Coronary artery (tissue), 2 donors: ENCODE results near the gene RAPGEF2.

Source experiments
- DNase-seq: peaks from one replicate; pipeline ENCODE4 v3.0.0-alpha.2; 2017; ENCODE audit warnings: low spot score
- H3K27ac ChIP-seq, 2 donors: fragments of 200-600 bp; sonication (generic); one replicate each; pipeline ENCODE4 v1.5.1; 2016 to 2019
- H3K4me3 ChIP-seq: fragments of 200-600 bp; sonication (generic); 2 replicates; pipeline ENCODE4 v1.5.1; 2016; ENCODE audit warnings: mild to moderate bottlenecking, moderate library complexity
- TF ChIP-seq, protein P1 (sequence below): fragments of 200-600 bp; sonication (generic); IDR thresholded peaks from one replicate; pipeline ENCODE4 v1.5.1; 2019; ENCODE audit warnings: antibody characterized with exemption

Gene RAPGEF2

GRCh38 chr4:159252491-159252890 is 149.6 kb downstream of the RAPGEF2 start:
- TF ChIP-seq, protein P1, sequence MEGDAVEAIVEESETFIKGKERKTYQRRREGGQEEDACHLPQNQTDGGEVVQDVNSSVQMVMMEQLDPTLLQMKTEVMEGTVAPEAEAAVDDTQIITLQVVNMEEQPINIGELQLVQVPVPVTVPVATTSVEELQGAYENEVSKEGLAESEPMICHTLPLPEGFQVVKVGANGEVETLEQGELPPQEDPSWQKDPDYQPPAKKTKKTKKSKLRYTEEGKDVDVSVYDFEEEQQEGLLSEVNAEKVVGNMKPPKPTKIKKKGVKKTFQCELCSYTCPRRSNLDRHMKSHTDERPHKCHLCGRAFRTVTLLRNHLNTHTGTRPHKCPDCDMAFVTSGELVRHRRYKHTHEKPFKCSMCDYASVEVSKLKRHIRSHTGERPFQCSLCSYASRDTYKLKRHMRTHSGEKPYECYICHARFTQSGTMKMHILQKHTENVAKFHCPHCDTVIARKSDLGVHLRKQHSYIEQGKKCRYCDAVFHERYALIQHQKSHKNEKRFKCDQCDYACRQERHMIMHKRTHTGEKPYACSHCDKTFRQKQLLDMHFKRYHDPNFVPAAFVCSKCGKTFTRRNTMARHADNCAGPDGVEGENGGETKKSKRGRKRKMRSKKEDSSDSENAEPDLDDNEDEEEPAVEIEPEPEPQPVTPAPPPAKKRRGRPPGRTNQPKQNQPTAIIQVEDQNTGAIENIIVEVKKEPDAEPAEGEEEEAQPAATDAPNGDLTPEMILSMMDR, result no peak
- DNase-seq, result no peak
- H3K4me3 ChIP-seq, result no peak overlapping the region
- H3K27ac ChIP-seq, result no peak overlapping the region

DNA sequence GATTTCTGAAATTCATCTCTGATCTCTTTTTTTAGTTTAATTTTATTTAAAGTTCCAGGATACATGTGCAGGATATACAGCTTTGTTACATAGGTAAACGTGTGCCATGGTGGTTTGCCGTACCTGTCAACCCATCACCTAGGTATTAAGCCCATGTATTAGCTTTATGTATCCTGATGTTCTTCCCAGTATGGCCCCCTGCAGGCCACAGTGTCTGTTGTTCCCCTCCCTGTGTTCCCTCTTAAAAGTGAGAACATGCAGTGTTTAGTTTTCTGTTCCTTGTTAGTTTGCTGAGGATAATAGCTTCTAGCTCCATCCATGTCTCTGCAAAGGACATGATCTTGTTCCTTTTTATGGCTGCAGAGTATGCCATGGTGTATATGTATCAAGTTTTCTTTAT is 153.2 kb downstream of the RAPGEF2 start:
- H3K4me3 ChIP-seq, result no peak overlapping the region
- no peak overlapping the region for H3K27ac ChIP-seq
- no peak for DNase-seq
- TF ChIP-seq, protein P1, result no peak

DNA sequence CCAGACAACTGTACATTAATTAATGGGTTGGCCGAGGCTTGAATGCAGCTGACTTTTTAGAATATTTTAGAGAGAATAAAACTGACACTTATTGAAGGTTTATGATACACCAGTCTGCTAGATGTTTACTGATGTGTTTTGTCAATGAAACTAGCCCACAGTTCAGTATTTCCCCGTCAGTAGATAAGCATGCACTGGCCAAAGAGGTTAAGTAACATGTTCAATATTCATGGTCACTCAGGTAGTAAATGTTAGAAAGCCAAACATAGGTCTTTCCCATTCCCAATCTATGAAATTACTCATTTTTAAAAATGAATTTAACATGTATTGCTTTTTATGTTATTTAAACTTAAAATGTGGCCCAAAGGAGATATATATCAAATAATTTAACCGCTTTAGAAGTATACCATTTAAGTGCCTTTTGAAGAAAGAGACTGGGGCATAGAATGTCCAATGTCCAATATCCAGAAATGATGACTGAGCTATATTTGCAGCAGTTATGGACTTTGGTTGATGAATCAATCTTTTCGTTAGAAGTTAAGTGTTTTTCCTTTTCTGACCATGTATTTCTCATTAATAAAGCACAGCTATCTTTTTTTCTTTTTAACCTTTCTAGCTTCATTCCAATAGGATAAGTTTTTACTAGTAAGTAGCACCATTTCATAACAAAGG is 156.1 kb downstream of the RAPGEF2 start:
- H3K27ac ChIP-seq, result no peak overlapping the region
- no peak overlapping the region for H3K4me3 ChIP-seq
- TF ChIP-seq, protein P1, result no peak
- no peak for DNase-seq

GRCh38 chr4:159264057-159264456 is 161.2 kb downstream of the RAPGEF2 start:
- TF ChIP-seq, protein P1, result no peak
- Histone ChIP-seq H3K27ac (no peak overlapping the region), H3K4me3 (no peak overlapping the region)
- no peak for DNase-seq

DNA sequence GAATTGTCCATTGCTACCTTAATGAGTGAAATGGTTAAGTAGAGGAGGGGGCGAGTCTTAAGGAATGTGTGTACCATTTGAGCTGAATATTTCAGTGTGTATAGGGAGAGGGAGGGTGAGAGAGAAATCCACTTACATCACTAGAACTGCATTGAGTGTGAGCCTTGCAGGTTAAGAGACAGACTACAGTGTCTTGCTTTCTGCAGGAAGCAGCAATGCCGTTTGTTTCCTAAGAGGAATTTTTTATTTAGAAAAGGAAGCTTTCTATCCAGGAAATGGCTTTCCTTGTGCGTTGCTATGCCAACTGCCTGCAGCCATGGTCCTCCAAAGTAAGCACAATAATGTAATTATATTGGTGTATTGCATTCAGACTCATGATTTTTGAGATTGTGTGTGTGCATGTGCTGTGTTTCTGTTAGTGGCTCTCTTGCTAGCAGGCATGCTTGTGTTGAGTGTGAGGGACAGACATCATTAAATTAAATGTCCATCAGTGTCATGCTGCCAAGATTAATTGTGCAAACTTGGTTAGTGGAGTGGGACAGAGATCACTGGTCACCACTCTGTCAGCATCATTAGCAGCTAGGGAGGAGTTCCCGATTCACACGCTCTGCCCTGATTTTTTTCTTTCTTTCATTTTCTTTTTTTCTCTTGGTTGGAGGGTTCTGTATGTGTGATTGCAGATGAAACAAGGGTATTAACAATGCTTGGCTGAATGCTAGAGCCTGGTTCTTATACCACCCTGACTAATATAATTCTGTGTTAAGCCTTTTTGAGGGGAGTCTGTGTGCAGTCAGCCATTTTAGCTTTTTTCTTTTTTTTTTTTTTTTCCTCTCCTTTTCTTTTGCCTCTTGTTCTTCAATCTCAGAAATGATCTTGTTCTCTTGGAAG is 164.3 kb downstream of the RAPGEF2 start:
- H3K27ac ChIP-seq, result peak overlapping the region; percentile 12 to 65
- DNase-seq, result no peak
- TF ChIP-seq, protein P1, result no peak
- H3K4me3 ChIP-seq, result peak overlapping the region; percentile 60

GRCh38 chr4:159267869-159268285 is 165.0 kb downstream of the RAPGEF2 start:
- DNase-seq, result no peak
- Histone ChIP-seq H3K27ac (peak overlapping the region; percentile 12 to 65), H3K4me3 (peak overlapping the region; percentile 60)

More at GRCh38 chr4:159267869-159268285, 165.0 kb downstream of the RAPGEF2 start:
- TF ChIP-seq, protein P1, result no peak
